Measurements from ENCODE around the gene C1orf174.

DNA sequence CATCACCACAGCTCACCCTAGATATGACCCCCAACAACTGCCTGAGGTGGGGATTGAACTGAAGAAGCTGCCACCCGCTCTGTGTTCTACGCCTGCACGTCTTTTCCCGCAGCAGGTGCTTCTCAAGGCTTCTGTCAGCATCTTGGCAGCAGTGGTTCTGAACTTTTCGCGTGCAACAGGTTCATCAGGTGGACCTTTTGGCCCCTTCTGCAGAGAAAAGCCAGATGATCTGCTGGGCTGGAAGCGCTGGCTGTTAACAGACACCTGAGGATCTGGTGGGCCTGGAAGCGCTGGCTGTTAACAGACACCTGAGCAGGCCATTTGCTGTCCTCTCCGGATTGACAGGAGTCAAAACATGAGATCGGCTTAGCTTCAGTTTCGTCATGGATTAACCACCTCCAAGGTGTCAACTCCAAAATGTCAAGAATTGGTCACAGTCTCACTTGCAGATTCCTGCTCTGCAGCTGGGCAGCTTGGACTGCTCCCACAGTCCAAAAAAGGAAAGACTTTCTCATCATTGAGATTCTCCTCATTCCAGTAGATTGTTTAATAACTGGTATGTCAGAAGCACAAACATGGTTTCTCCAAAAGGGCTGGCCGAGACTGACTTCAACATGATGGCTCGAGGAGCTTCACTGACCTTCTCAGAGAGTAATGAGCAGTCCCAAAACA, 4.7 kb downstream of the C1orf174 start:
- TF ChIP-seq, protein P1, sequence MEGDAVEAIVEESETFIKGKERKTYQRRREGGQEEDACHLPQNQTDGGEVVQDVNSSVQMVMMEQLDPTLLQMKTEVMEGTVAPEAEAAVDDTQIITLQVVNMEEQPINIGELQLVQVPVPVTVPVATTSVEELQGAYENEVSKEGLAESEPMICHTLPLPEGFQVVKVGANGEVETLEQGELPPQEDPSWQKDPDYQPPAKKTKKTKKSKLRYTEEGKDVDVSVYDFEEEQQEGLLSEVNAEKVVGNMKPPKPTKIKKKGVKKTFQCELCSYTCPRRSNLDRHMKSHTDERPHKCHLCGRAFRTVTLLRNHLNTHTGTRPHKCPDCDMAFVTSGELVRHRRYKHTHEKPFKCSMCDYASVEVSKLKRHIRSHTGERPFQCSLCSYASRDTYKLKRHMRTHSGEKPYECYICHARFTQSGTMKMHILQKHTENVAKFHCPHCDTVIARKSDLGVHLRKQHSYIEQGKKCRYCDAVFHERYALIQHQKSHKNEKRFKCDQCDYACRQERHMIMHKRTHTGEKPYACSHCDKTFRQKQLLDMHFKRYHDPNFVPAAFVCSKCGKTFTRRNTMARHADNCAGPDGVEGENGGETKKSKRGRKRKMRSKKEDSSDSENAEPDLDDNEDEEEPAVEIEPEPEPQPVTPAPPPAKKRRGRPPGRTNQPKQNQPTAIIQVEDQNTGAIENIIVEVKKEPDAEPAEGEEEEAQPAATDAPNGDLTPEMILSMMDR (conservative IDR thresholded peaks at IDR 0.05; ENCODE audit: low read depth, low read length), result no peak
- TF ChIP-seq EZH2 (IDR thresholded peaks at IDR 0.05; ENCODE audit: low read length, unreplicated experiment), result no peak
- no peak for TF ChIP-seq EZH2phosphoT487 (IDR thresholded peaks at IDR 0.05; ENCODE audit: borderline replicate concordance, low read length)
